Measurements from ENCODE around the gene EML3.

EML3 gene

DNA sequence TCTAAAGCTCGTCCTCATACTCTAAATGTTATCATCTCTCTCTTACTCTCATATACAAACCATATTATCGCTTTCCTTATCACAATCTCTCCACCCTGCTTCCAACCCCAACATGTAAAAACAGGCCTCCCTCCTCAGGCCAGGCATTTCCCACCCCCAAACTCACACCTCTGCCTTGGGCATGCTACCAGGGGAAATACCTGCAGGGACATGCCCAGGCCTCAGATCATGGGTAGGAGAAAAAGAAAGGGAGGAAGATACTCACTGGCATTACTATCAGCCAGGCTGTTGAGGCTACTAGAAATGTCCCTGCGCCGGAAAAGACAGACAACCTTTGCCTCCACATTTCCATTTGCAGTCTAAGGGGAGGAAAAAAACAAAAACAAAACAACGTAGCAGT is 12.7 kb downstream of the EML3 start:
- Histone ChIP-seq H3K4me1 (peaks cover 43 to 60% (median 52%) of the 10 kb centered on the region in 10 experiments), H3K27me3 (no peaks in the 10 kb centered on the region), H3K9ac (peak overlapping the region; percentile 97 to 100 (median 99)), H3K27ac (peak overlapping the region; percentile 61 to 100 (median 99); a peak in 21 of 22 replicates), H3K9me3 (replicated peaks in 1 of 11) (no peaks in the 10 kb centered on the region), H3K4me3 (peak overlapping the region; percentile 90 to 100 (median 98)), H3K4me2 (peak overlapping the region; percentile 88 to 100 (median 98)), H4K20me1 (peaks cover 0 to 57% (median 39%) of the 10 kb centered on the region in 11 experiments; a peak in 18 of 22 replicates), H3K36me3 (peaks cover 44 to 72% (median 61%) of the 10 kb centered on the region in 11 experiments)
- no peak for TF ChIP-seq Cebpa-rat (IDR thresholded peaks at IDR 0.05)

DNA sequence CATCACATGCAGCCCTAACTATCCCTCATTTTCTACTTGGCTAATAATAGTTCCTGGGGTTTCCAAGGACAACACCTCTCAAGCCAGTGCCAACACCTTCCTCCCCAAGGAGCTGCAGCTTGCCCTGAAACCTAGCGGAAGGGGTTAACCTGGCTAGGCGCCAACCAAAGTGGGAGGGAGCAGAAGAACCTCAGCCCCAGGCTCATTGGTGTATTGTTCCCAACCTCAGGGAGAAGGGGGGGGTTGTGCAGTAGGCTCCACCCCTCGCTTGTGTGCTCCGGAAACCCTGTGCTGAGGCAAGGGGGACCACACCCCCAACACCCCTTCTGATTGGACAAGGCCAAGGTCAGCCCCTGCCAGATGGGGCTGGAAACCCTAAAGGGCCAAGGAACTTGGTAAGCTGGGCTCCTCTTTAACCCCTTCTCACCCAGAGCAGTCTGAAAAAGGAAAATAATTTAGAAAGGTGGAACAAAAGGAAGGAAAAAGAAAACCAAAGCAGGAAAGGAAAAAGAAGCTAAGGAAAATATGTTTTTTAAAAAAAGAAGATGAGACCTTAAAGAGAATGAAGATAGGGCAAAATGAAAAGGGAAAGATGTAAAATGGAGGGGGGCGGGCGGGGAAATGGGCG is 13.4 kb downstream of the EML3 start:
- H3K9ac ChIP-seq = peak overlapping the region; percentile 97 to 100 (median 99)
- H3K4me3 ChIP-seq = peak overlapping the region; percentile 90 to 100 (median 98)
- no peaks in the 10 kb centered on the region for H3K27me3 ChIP-seq
- peaks cover 49 to 72% (median 64%) of the 10 kb centered on the region in 11 experiments for H3K36me3 ChIP-seq
- no peak for TF ChIP-seq Cebpa-rat (IDR thresholded peaks at IDR 0.05)
- peaks cover 0 to 60% (median 42%) of the 10 kb centered on the region in 11 experiments; a peak in 18 of 22 replicates for H4K20me1 ChIP-seq
- peak overlapping the region; percentile 61 to 100 (median 99); a peak in 21 of 22 replicates for H3K27ac ChIP-seq
- H3K9me3 ChIP-seq (replicated peaks in 1 of 11) = no peaks in the 10 kb centered on the region
- peak overlapping the region; percentile 88 to 100 (median 98) for H3K4me2 ChIP-seq
- peaks cover 37 to 55% (median 48%) of the 10 kb centered on the region in 10 experiments for H3K4me1 ChIP-seq

DNA sequence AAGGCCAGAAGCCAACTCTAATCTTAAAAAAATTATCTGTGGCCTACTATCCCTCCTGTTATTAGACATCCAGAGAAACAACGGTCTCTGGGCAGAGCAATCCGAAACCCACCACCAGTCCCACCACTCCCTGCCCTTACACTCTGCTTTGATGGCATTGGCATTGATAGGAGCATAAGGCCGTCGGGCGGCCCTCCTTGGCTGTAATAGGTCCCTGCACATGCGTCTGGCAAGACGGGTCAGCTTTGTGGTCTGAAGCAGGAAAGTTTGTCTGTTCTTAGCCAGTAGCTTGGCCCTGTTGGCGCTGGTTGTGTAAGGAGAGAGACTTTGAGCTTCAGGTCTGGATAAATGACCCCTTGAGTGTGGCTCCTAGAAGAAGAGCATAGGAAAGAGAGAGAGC is 17.5 kb downstream of the EML3 start:
- peaks cover 49 to 72% (median 70%) of the 10 kb centered on the region in 11 experiments for H3K36me3 ChIP-seq

DNA sequence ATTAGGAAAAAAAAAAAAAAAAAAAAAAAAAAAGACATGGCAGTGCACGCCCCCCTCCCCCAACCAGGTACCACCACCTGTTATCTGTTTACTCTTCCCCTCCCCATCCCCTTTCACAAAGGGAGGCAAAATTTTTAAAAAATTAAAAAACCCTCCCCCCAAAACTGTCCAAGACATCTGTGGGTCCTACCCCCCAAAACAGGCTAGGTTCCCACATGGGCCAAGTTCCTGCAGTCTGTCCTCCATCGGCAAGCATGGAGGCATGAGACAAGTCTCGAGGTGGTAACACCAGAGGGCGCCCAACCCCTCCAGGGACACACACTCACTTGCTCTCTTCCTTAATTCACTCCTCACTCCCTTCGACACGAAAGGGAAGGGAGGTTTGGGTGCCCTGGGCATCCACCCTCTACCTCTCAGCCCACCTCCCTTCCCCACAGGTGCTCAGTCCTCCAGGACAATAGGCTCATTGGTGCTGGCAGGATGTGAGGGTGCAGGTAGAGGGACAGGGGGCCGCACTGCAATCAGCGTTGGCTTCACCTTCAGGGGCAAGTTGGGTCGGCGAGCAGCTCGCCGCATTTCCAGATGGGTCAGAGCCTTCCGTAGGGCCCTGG is 19.0 kb downstream of the EML3 start:
- Histone ChIP-seq H3K4me1 (peaks cover 53 to 65% (median 59%) of the 10 kb centered on the region in 10 experiments), H3K9ac (peak overlapping the region in 8 of 11 experiments; percentile 4 to 97 (median 91); a peak in 9 of 22 replicates)

More for the DNA sequence above, 17.5 kb downstream of the EML3 start:
- TF ChIP-seq Cebpa-rat (IDR thresholded peaks at IDR 0.05) = no peak
- H3K9ac ChIP-seq = peak overlapping the region in 10 of 11 experiments; percentile 27 to 100 (median 44); a peak in 12 of 22 replicates
- H3K27ac ChIP-seq = peak overlapping the region in 3 of 11 experiments; percentile 10 to 40 (median 16); a peak in 3 of 22 replicates
- no peaks in the 10 kb centered on the region for H3K27me3 ChIP-seq
- H3K9me3 ChIP-seq (replicated peaks in 1 of 11) = no peaks in the 10 kb centered on the region
- peaks cover 53 to 62% (median 59%) of the 10 kb centered on the region in 10 experiments for H3K4me1 ChIP-seq
- peaks cover 0 to 59% (median 42%) of the 10 kb centered on the region in 11 experiments; a peak in 17 of 22 replicates for H4K20me1 ChIP-seq
- no peak overlapping the region for H3K4me3 ChIP-seq
- no peak overlapping the region for H3K4me2 ChIP-seq

DNA sequence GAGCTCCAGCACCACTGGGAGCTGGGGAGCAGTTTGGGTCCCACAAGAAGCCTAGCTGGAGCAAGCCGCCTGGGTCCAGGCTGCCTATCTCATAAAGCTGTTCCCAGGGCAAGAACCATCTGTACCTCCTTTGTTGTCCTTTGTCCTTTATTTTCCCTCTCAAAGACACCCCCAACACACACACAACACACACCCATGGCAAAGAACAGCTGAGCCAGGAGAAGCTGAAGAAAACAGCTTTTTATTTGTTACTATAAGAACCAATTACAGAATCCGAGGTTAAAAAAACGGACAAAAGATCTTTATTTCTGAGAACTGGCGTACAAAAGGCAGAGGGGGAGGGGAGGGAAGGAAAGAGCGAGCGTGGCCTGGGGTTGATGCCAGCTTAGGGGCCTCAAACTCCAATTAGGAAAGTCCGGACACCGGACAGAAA is 19.6 kb downstream of the EML3 start:
- Histone ChIP-seq H3K27me3 (no peaks in the 10 kb centered on the region), H3K27ac (peak overlapping the region; percentile 28 to 97 (median 92); a peak in 21 of 22 replicates), H3K4me3 (peak overlapping the region; percentile 62 to 97 (median 78); a peak in 17 of 20 replicates), H3K36me3 (peaks cover 55 to 69% (median 67%) of the 10 kb centered on the region in 11 experiments), H3K4me2 (peak overlapping the region; percentile 88 to 97 (median 93)), H3K9me3 (replicated peaks in 1 of 11) (no peaks in the 10 kb centered on the region), H4K20me1 (peaks cover 0 to 45% (median 33%) of the 10 kb centered on the region in 11 experiments; a peak in 17 of 22 replicates), H3K4me1 (peaks cover 48 to 60% (median 53%) of the 10 kb centered on the region in 10 experiments), H3K9ac (peak overlapping the region; percentile 73 to 97 (median 92))
- no peak for TF ChIP-seq Cebpa-rat (IDR thresholded peaks at IDR 0.05)

More for the DNA sequence above, 19.0 kb downstream of the EML3 start:
- H3K4me3 ChIP-seq = peak overlapping the region in 2 of 10 experiments; percentile 80 to 84; a peak in 1 of 20 replicates
- peak overlapping the region; percentile 88 to 97 (median 93) for H3K4me2 ChIP-seq
- peaks cover 0 to 51% (median 38%) of the 10 kb centered on the region in 11 experiments; a peak in 17 of 22 replicates for H4K20me1 ChIP-seq
- no peaks in the 10 kb centered on the region for H3K27me3 ChIP-seq
- TF ChIP-seq Cebpa-rat (IDR thresholded peaks at IDR 0.05) = no peak
- H3K36me3 ChIP-seq = peaks cover 55 to 69% (median 67%) of the 10 kb centered on the region in 11 experiments
- peak overlapping the region in 7 of 11 experiments; percentile 35 to 95 (median 92); a peak in 10 of 22 replicates for H3K27ac ChIP-seq
- H3K9me3 ChIP-seq (replicated peaks in 1 of 11) = no peaks in the 10 kb centered on the region

DNA sequence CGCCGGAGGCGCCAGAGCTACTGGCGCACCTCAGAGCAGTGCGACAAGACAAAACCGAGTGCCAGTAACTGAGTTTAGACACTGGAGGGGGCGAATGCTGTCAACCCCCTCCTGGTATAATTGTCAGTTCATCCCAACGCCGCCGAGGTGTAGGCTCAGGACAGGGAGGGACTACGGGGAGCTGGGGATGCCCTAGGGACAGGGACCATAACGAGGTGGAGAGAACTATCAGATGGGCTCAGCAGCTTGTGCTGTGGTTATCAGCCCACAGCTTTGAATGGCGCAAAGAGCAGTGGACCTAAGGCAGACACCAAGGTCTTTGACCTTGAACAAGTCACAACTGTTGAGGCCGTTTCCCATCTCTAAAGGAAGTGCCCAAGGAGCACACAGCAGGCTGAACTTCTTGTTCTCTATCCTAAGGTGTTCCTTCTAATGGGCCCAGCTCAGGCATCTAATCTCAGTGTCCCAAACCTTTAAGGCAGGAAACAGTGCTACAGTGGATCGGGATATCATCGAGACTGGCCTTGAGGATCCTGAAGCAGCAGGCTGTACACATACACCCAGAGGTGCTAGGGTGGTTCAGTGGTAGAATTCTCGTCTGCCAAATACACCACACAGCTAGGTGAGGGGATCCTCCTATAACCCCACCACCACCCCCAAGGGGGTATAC is 20.3 kb downstream of the EML3 start:
- Histone ChIP-seq H3K27me3 (no peaks in the 10 kb centered on the region), H3K4me2 (peak overlapping the region; percentile 88 to 97 (median 93)), H3K4me1 (peaks cover 41 to 53% (median 46%) of the 10 kb centered on the region in 10 experiments), H3K9ac (peak overlapping the region; percentile 73 to 97 (median 92)), H3K27ac (peak overlapping the region; percentile 28 to 97 (median 92); a peak in 21 of 22 replicates), H3K36me3 (peaks cover 55 to 69% (median 67%) of the 10 kb centered on the region in 11 experiments), H3K9me3 (replicated peaks in 1 of 11) (no peaks in the 10 kb centered on the region), H4K20me1 (peaks cover 0 to 38% (median 27%) of the 10 kb centered on the region in 11 experiments; a peak in 15 of 22 replicates), H3K4me3 (peak overlapping the region; percentile 62 to 97 (median 78))
- no peak for TF ChIP-seq Cebpa-rat (IDR thresholded peaks at IDR 0.05)

DNA sequence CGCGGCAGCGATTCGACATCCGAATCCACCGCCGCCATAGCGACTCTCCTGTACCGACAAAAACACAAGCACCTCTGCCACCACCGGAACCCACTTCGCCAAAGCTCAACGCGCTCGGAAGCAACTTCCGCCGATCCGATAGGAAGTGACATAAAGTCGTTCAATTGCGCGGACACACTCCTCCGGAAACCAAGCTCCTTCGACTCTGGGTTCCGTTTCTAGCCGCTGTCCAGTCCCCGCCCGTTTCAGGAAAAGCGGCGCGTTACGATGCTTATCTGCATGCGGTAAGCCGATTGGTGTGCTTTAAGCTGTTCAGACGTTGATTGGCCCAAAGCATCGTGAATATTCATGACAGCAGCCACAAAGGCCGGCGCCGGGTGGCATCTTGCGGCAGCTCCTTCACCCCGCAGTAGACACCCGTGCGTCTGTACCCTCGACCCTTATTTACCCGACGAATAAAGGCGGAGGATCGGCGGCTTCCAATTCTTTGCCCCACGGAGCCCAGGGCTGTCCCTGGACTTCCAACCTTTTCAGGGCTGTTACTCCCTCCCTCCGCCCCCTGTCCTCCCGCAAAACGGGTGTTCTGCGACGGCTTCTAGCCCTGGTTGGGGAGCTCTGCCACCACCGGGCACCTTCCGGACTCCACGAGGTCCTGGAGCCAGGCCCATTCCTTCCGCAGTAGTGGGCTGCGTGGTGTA is 21.0 kb downstream of the EML3 start, which contains the start of gene TUT1:
Gene TUT1 (minus strand): TSS at position 76 of the 698 bp plus-strand sequence. CDS start 38 bp downstream, at position 38.
- Histone ChIP-seq H3K27me3 (no peaks in the 10 kb centered on the region), H3K27ac (peak within 1 kb of the TSS; percentile 61 to 97 (median 92); a peak in 21 of 22 replicates), H4K20me1 (peaks cover 0 to 31% (median 21%) of the 10 kb centered on the region in 11 experiments; a peak in 14 of 22 replicates), H3K4me1 (peaks cover 38 to 46% (median 40%) of the 10 kb centered on the region in 10 experiments), H3K9ac (peak within 1 kb of the TSS; percentile 87 to 97 (median 92)), H3K36me3 (peaks cover 55 to 69% (median 66%) of the 10 kb centered on the region in 11 experiments), H3K4me2 (peak within 1 kb of the TSS; percentile 88 to 97 (median 95)), H3K4me3 (peak within 1 kb of the TSS; percentile 69 to 97 (median 80)), H3K9me3 (replicated peaks in 1 of 11) (no peaks in the 10 kb centered on the region)
- TF ChIP-seq Cebpa-rat (IDR thresholded peaks at IDR 0.05) = no peak

Measured in BLaER1 treated with 17β-estradiol and CSF1 and Interleukin-3, amounts not matched to agents 10 nM and 100 nM (cell line).